Activated T-cell treated with anti-CD3 and anti-CD28 coated beads, Interleukin-2, amount 50 U/mL, for 72 hours (primary cell): ENCODE results near the gene NAP1L1. TPM values are rescaled to one million over a fixed set of nuclear protein-coding genes. Genes with fewer than 3 reads are reported as not detected.
A peak's percentile ranks its signal among the peaks of the same experiment; 100 is the strongest.

Experiments
- ATAC-seq, 2 donors: fragments of 150-1000 bp; cut with Tn5 transposase; replicated peaks in 1 of 2; 2 replicates each; pipeline ENCODE4 v1.10.0; 2021; ENCODE audit warnings: moderate library complexity in 2 of 2, mild to moderate bottlenecking in 1 of 2
- DNase-seq, 2 donors: peaks; one replicate each; pipeline ENCODE4 v3.0.0; 2021 to 2022; ENCODE audit warnings: mixed read lengths in 1 of 2
- H3K27ac Mint-ChIP-seq: one replicate; pipeline ENCODE4 v1.8.0; 2022; ENCODE audit warnings: mild to moderate bottlenecking, moderate library complexity, mixed read lengths
- H3K27me3 Mint-ChIP-seq: one replicate; pipeline ENCODE4 v1.8.0; 2022; ENCODE audit warnings: low read depth, mixed read lengths
- H3K36me3 Mint-ChIP-seq, 2 donors: one replicate each; pipeline ENCODE4 v1.8.0; 2022; ENCODE audit warnings: mixed read lengths in 2 of 2, mild to moderate bottlenecking in 1 of 2; ENCODE audit not compliant: insufficient read depth in 2 of 2
- H3K4me1 Mint-ChIP-seq: one replicate; pipeline ENCODE4 v1.8.0; 2022; ENCODE audit warnings: low read depth, mixed read lengths
- H3K4me3 Mint-ChIP-seq, 2 donors: one replicate each; pipeline ENCODE4 v1.8.0; 2022; ENCODE audit warnings: mild to moderate bottlenecking in 2 of 2, mixed read lengths in 2 of 2, moderate library complexity in 2 of 2
- H3K9me3 Mint-ChIP-seq, 2 donors: one replicate each; pipeline ENCODE4 v1.8.0; 2022; ENCODE audit warnings: mixed read lengths in 2 of 2
- total RNA-seq, 2 donors: library from RNA; stranded (reverse); gene quantifications; one replicate each; pipeline ENCODE4 v1.2.3, GENCODE V29; 2022

Gene NAP1L1
- total RNA-seq, 2 donors from 2014 or later, result 849 to 969 TPM

GRCh38 chr12:76030341-76031080, 54.0 kb downstream of the NAP1L1 start:
- Mint-ChIP-seq H3K27me3 (no peaks in the 10 kb centered on the region), H3K4me3 (peak overlapping the region; percentile 85 to 91), H3K36me3 (peaks cover 12 to 13% of the 10 kb centered on the region in 2 donors), H3K27ac (peak overlapping the region; percentile 97), H3K4me1 (peaks cover 48% of the 10 kb centered on the region), H3K9me3 (no peaks in the 10 kb centered on the region)
- DNase-seq (peak; percentile 63 to 78), ATAC-seq (peak; percentile 4 to 8)

GRCh38 chr12:76029982-76030340, 54.5 kb downstream of the NAP1L1 start:
- Mint-ChIP-seq H3K27me3 (no peaks in the 10 kb centered on the region), H3K27ac (peak overlapping the region; percentile 97), H3K4me1 (peaks cover 49% of the 10 kb centered on the region), H3K9me3 (no peaks in the 10 kb centered on the region), H3K36me3 (peaks cover 12 to 13% of the 10 kb centered on the region in 2 donors), H3K4me3 (peak overlapping the region; percentile 85 to 91)
- no peak for ATAC-seq
- DNase-seq, result peak; percentile 34 to 47

- DNase-seq (no peak), ATAC-seq (no peak)
- H3K4me3 Mint-ChIP-seq, result peak overlapping the region; percentile 85 to 91
Observed at GRCh38 chr12:76028571-76029277, 55.8 kb downstream of the NAP1L1 start.

GRCh38 chr12:76026643-76027063, 57.8 kb downstream of the NAP1L1 start:
- Mint-ChIP-seq H3K4me3 (peak overlapping the region; percentile 27 to 52), H3K9me3 (no peaks in the 10 kb centered on the region), H3K27me3 (no peaks in the 10 kb centered on the region), H3K4me1 (peaks cover 46% of the 10 kb centered on the region), H3K36me3 (peaks cover 12 to 13% of the 10 kb centered on the region in 2 donors), H3K27ac (no peak overlapping the region)
- ATAC-seq, result no peak
- no peak for DNase-seq

More at GRCh38 chr12:76028571-76029277, 55.8 kb downstream of the NAP1L1 start:
- Mint-ChIP-seq H3K27ac (peak overlapping the region; percentile 97), H3K27me3 (no peaks in the 10 kb centered on the region), H3K36me3 (peaks cover 12 to 13% of the 10 kb centered on the region in 2 donors), H3K9me3 (no peaks in the 10 kb centered on the region), H3K4me1 (peaks cover 55% of the 10 kb centered on the region)

- no peaks in the 10 kb centered on the region for H3K9me3 Mint-ChIP-seq
- no peak for ATAC-seq
- H3K36me3 Mint-ChIP-seq, result peaks cover 12% of the 10 kb centered on the region in 2 donors
- DNase-seq, result no peak
- H3K4me1 Mint-ChIP-seq, result peaks cover 53% of the 10 kb centered on the region
- peak overlapping the region; percentile 11 to 52 for H3K4me3 Mint-ChIP-seq
- H3K27ac Mint-ChIP-seq, result no peak overlapping the region
- no peaks in the 10 kb centered on the region for H3K27me3 Mint-ChIP-seq
Observed at GRCh38 chr12:76025601-76026575, 58.6 kb downstream of the NAP1L1 start.

- H3K36me3 Mint-ChIP-seq, result peaks cover 6 to 7% of the 10 kb centered on the region in 2 donors
- no peaks in the 10 kb centered on the region for H3K27me3 Mint-ChIP-seq
- ATAC-seq (no peak), DNase-seq (no peak)
- H3K4me3 Mint-ChIP-seq, result peak overlapping the region in 1 of 2 donors; percentile 52
- peaks cover 61% of the 10 kb centered on the region for H3K4me1 Mint-ChIP-seq
- H3K27ac Mint-ChIP-seq, result peak overlapping the region; percentile 12
- no peaks in the 10 kb centered on the region for H3K9me3 Mint-ChIP-seq
Observed at GRCh38 chr12:76024942-76025600, 59.4 kb downstream of the NAP1L1 start.

- H3K36me3 Mint-ChIP-seq, result peaks cover 3 to 4% of the 10 kb centered on the region in 2 donors
- DNase-seq (no peak), ATAC-seq (no peak)
- H3K9me3 Mint-ChIP-seq, result no peaks in the 10 kb centered on the region
- H3K4me3 Mint-ChIP-seq, result no peak overlapping the region
- no peaks in the 10 kb centered on the region for H3K27me3 Mint-ChIP-seq
- H3K4me1 Mint-ChIP-seq, result peaks cover 62% of the 10 kb centered on the region
- H3K27ac Mint-ChIP-seq, result no peak overlapping the region
Observed at GRCh38 chr12:76024102-76024781, 60.2 kb downstream of the NAP1L1 start.

- Mint-ChIP-seq H3K27ac (no peak overlapping the region), H3K27me3 (no peaks in the 10 kb centered on the region), H3K4me1 (peaks cover 63% of the 10 kb centered on the region), H3K9me3 (no peaks in the 10 kb centered on the region), H3K36me3 (peaks cover 0 to under 1% of the 10 kb centered on the region in 2 donors), H3K4me3 (no peak overlapping the region)
- ATAC-seq (no peak), DNase-seq (no peak)
Observed at GRCh38 chr12:76023069-76023690, 61.3 kb downstream of the NAP1L1 start.

GRCh38 chr12:76022506-76022905, 62.0 kb downstream of the NAP1L1 start:
- Mint-ChIP-seq H3K27ac (no peak overlapping the region), H3K9me3 (no peaks in the 10 kb centered on the region), H3K27me3 (no peaks in the 10 kb centered on the region), H3K36me3 (peaks cover 0 to 1% of the 10 kb centered on the region in 2 donors), H3K4me1 (peaks cover 67% of the 10 kb centered on the region), H3K4me3 (no peak overlapping the region)
- ATAC-seq, result no peak
- no peak for DNase-seq

- DNase-seq, result peak; percentile 81 to 82
- H3K9me3 Mint-ChIP-seq, result no peaks in the 10 kb centered on the region
- peak overlapping the region; percentile 81 for H3K4me3 Mint-ChIP-seq
- peaks cover 70% of the 10 kb centered on the region for H3K4me1 Mint-ChIP-seq
- H3K27me3 Mint-ChIP-seq, result no peaks in the 10 kb centered on the region
- peak; percentile 80 to 83 for ATAC-seq
- peak overlapping the region; percentile 98 for H3K27ac Mint-ChIP-seq
- peaks cover 0 to 1% of the 10 kb centered on the region in 2 donors for H3K36me3 Mint-ChIP-seq
Observed at GRCh38 chr12:76020731-76021672, 63.5 kb downstream of the NAP1L1 start.

GRCh38 chr12:76020281-76020680, 64.2 kb downstream of the NAP1L1 start:
- Mint-ChIP-seq H3K27ac (peak overlapping the region; percentile 98), H3K4me1 (peaks cover 70% of the 10 kb centered on the region), H3K9me3 (no peaks in the 10 kb centered on the region), H3K4me3 (peak overlapping the region; percentile 81), H3K36me3 (peaks cover 0 to 1% of the 10 kb centered on the region in 2 donors), H3K27me3 (no peaks in the 10 kb centered on the region)
- ATAC-seq, result peak; percentile 86
- DNase-seq, result peak; percentile 87 to 91
